ENCODE data around the gene NSMF. TPM values are rescaled to one million over a fixed set of nuclear protein-coding genes. Genes with fewer than 3 reads are reported as not detected.

NSMF gene
- total and polyA plus RNA-seq, 10 of the 15 experiments (the other 5 are each of a cell fraction or from before 2014, with no cell fraction given) = 0.13 to 44.3 (median 13.4) TPM

- Histone ChIP-seq H2AFZ (ENCODE audit: control insufficient read depth, low read depth, low read length) (peak overlapping the region; percentile 23), H3K27me3 (replicated peaks in 1 of 2; ENCODE audit: control insufficient read depth in 2 of 2, insufficient read depth in 2 of 2, low read length in 1 of 2) (no peaks in the 10 kb centered on the region), H4K20me1 (ENCODE audit: control insufficient read depth, insufficient read depth) (no peaks in the 10 kb centered on the region), H3K27ac (ENCODE audit: control insufficient read depth, insufficient read depth) (no peak overlapping the region), H3K4me1 (ENCODE audit: control insufficient read depth, insufficient read depth, low read length) (peaks cover 14% of the 10 kb centered on the region), H3K4me2 (ENCODE audit: control insufficient read depth, insufficient read depth) (peak overlapping the region; percentile 64), H3K9me3 (replicated peaks; ENCODE audit: control insufficient read depth, insufficient read depth, low read length) (no peaks in the 10 kb centered on the region), H3K79me2 (ENCODE audit: control insufficient read depth, insufficient read depth, low read length) (peaks cover 9% of the 10 kb centered on the region), H3K36me3 (ENCODE audit: control insufficient read depth in 2 of 2, insufficient read depth in 2 of 2, low read length in 1 of 2) (no peaks in the 10 kb centered on the region), H3K4me3 (peak overlapping the region; percentile 40; the same call in 1 of the 2 replicates), H3K9ac (ENCODE audit: control insufficient read depth, insufficient read depth, low read length) (no peak overlapping the region)
- WGBS (ENCODE audit: insufficient coverage, insufficient replicate concordance, low lambda C conversion rate, missing lambda C conversion rate) = 81% methylated on average over 18 of the region's 25 CpGs
- ChIA-PET RAD21 (ENCODE audit: unreplicated experiment) (no interaction called here), POLR2A (interaction anchor here (1.1 kb wide), 1 partner anchor 31 kb away, joined by 5 read pairs; the partner anchor contains the start of genes EXD3 and NOXA1), CTCF (no interaction called here), SMC1A (ENCODE audit: uncharacterized antibody, unreplicated experiment) (no interaction called here)
- in situ Hi-C loops (cut with MboI) = no loop called here
- TF ChIP-seq HDGF (IDR thresholded peaks at IDR 0.05) (peak; percentile 52), USF2 (IDR thresholded peaks at IDR 0.05; ENCODE audit: borderline replicate concordance, low read depth, low read length) (no peak), ATF2 (IDR thresholded peaks at IDR 0.05; ENCODE audit: low read length) (no peak)
- no TSS peak for BruUV-seq (replicated peaks)
- intact Hi-C loops (cut with micrococcal nuclease; ENCODE audit: unreplicated experiment) = no loop called here
- no peak for DNase-seq (ENCODE audit: low read depth, low spot score)
- ATAC-seq = peak; percentile 85
- peak; percentile 80 for FAIRE-seq
These were observed 5.5 kb downstream of the NSMF start for GRCh38 chr9:137453643-137454081.
